Measurements from ENCODE around the gene ARRDC1.

ARRDC1 gene

GRCh38 chr9:137613259-137613658 lies 7.8 kb downstream of the ARRDC1 start:
- Histone ChIP-seq H3K27ac (no peak overlapping the region), H3K4me3 (ENCODE audit: low read depth, low read length) (no peak overlapping the region)

GRCh38 chr9:137613738-137614523 lies 8.4 kb downstream of the ARRDC1 start:
- in situ Hi-C loops (cut with HindIII; ENCODE audit: low pct_ligation_motif_present, low sequenced_read_pairs), result no loop called here
- Histone ChIP-seq H3K4me3 (ENCODE audit: low read depth, low read length) (no peak overlapping the region), H3K36me3 (replicated peaks) (peaks cover 2% of the 10 kb centered on the region), H3K27me3 (replicated peaks) (no peaks in the 10 kb centered on the region), H3K27ac (no peak overlapping the region)
- TF ChIP-seq CTCF (IDR thresholded peaks at IDR 0.05; ENCODE audit: low read depth, low read length, missing control alignments), result no peak
- DNase-seq, result no peak

More at GRCh38 chr9:137613259-137613658, 7.8 kb downstream of the ARRDC1 start:
- in situ Hi-C loops (cut with HindIII; ENCODE audit: low pct_ligation_motif_present, low sequenced_read_pairs), result no loop called here
- TF ChIP-seq CTCF (IDR thresholded peaks at IDR 0.05; ENCODE audit: low read depth, low read length, missing control alignments), result no peak
- Histone ChIP-seq H3K36me3 (replicated peaks) (peaks cover 2% of the 10 kb centered on the region), H3K27me3 (replicated peaks) (no peaks in the 10 kb centered on the region)
- no peak for DNase-seq

GRCh38 chr9:137614631-137615386 lies 9.3 kb downstream of the ARRDC1 start:
- Histone ChIP-seq H3K36me3 (replicated peaks) (peaks cover 2% of the 10 kb centered on the region), H3K27me3 (replicated peaks) (no peaks in the 10 kb centered on the region), H3K4me3 (ENCODE audit: low read depth, low read length) (no peak overlapping the region), H3K27ac (no peak overlapping the region)
- no peak for DNase-seq
- peak; percentile 16 for TF ChIP-seq CTCF (IDR thresholded peaks at IDR 0.05; ENCODE audit: low read depth, low read length, missing control alignments)
- in situ Hi-C loops (cut with HindIII; ENCODE audit: low pct_ligation_motif_present, low sequenced_read_pairs), result no loop called here

- TF ChIP-seq CTCF (IDR thresholded peaks at IDR 0.05; ENCODE audit: low read depth, low read length, missing control alignments), result no peak
- H3K4me3 ChIP-seq (ENCODE audit: low read depth, low read length), result no peak overlapping the region
- no peak overlapping the region for H3K27ac ChIP-seq
- no peaks in the 10 kb centered on the region for H3K27me3 ChIP-seq (replicated peaks)
- peaks cover 2% of the 10 kb centered on the region for H3K36me3 ChIP-seq (replicated peaks)
- DNase-seq, result no peak
- in situ Hi-C loops (cut with HindIII; ENCODE audit: low pct_ligation_motif_present, low sequenced_read_pairs), result no loop called here
Measured at GRCh38 chr9:137615387-137615871, 9.9 kb downstream of the ARRDC1 start.

GRCh38 chr9:137618105-137619067 lies 12.9 kb downstream of the ARRDC1 start, which contains the start of gene EHMT1:
Gene EHMT1, plus strand, starts transcription at chr9:137619005. Its CDS starts 24 bp downstream, at chr9:137619029.
- DNase-seq, result peak; percentile 57
- H3K4me3 ChIP-seq (ENCODE audit: low read depth, low read length), result peak within 1 kb of the TSS; percentile 94
- in situ Hi-C loops (cut with HindIII; ENCODE audit: low pct_ligation_motif_present, low sequenced_read_pairs), result no loop called here
- TF ChIP-seq CTCF (IDR thresholded peaks at IDR 0.05; ENCODE audit: low read depth, low read length, missing control alignments), result no peak
- H3K27me3 ChIP-seq (replicated peaks), result no peaks in the 10 kb centered on the region
- peak within 1 kb of the TSS; percentile 66 for H3K27ac ChIP-seq
- peaks cover 2% of the 10 kb centered on the region for H3K36me3 ChIP-seq (replicated peaks)
